Ramos (cell line): Measurements from ENCODE around the gene XRCC3.

Source experiments
- in situ Hi-C: fragments of 300-500 bp; cut with MboI; formaldehyde crosslinking; loops from one replicate; pipeline ENCODE4 v1.14.3; 2022; ENCODE audit warnings: low sequenced_read_pairs; ENCODE audit not compliant: unreplicated experiment

XRCC3 gene

DNA sequence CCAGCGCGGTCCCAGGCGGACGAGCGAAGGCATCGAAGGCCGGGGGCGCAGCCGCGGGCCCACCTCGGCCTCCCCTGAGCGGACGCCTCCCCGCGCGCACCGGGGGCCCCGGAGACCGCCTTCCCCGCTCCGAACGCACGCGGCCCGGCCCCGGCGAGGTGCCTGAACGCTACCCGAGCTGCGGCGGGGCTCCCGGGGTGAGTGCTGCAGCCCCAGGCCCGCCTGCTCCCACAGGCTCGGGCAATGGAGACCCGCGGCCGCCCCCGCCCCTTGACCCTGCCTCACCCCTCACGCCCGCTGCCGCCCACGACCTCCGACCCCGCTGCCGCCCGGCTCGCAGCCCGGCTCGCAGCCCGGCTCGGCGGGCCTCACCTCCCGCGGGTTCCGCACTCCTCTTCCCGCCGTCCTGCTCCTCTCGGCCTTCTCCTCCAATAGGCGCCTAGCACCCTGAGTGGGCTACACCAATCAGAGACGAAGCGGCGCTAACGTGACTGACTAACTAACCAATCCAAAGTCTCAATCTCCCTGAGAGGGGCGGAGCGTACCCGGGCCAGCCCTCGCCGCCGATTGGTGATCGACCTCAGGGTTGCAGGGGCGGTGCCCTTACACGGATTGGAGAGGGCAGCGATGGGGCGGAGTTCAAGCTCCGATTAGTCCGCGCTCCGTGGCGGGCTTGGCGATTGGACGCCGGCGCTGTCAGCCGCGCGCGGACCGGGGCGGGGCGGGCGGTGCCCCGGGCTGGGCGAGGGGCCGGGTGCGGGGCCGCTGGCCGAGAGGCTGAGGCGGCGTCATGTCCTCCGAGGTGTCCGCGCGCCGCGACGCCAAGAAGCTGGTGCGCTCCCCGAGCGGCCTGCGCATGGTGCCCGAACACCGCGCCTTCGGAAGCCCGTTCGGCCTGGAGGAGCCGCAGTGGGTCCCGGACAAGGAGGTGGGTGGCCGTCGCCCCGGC is at the start of gene XRCC3, which contains the start of gene ZFYVE21:
Gene XRCC3, minus strand, starts transcription at position 400 of the 949 bp plus-strand sequence. CDS start 4,364 bp downstream, outside the sequence.
Gene ZFYVE21, plus strand, starts transcription at position 759 of the 949 bp plus-strand sequence. Its CDS starts 32 bp downstream, at position 791.
- in situ Hi-C loops: no loop called here

GRCh38 chr14:103763730-103764488 is 48.7 kb upstream of the XRCC3 start:
- in situ Hi-C loops: no loop called here

DNA sequence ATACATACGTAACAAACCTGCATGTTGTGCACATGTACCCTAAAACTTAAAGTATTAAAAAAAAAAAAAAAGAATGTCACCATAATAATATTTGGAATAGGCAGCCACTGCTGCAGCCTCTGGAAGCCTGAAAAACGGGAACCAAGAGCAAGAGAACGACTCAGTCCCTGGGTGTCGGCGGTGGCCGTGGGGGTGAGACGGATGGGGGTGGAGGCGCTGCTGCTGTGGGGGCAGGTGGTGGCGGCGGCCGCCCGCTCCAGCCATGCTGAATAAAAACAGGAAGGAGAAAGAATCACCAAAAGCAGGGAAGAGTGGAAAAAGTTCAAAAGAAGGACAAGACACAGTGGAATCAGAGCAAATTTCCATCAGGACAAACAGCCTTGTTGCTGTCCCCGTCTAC is 47.3 kb upstream of the XRCC3 start:
- in situ Hi-C loops: no loop called here

DNA sequence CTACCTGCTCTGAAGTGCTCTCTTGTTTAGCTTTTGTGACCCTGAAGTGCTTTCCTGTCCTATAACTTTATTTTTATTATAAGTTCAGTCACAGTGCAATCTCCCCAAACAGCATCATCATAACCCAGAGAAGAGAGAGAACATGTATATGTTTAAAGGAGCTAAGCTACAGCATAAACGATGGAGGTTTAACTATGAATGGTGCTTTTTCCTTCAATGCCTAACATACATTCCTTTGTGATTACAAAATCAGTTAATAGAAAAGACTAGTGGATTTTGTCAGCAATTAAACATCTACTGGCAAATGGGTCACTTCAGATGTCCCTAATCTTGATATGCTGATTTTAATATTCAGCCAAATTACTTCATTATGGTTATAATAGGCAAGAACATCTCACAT is 46.8 kb upstream of the XRCC3 start:
- in situ Hi-C loops: no loop called here

- in situ Hi-C loops: no loop called here
Measured at GRCh38 chr14:103758059-103758776, 43.0 kb upstream of the XRCC3 start.

DNA sequence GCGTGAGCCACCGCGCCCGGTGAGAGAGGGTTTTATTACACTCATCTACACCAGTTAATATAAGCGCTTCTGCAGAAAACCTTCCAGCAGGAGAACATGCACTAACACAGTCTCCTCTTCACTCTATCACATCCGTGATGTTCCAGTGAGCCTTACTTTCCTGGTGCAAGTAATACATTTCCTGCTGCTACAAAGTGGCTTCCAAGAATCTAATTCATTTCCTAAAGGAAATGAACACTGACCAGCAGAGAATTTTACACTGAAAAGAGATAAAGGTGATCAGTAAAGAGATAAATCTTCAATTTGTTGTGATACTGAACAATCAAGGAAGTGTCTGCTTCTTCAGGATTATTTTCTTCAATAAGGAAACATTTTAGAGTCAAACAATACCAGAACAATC is 39.8 kb upstream of the XRCC3 start:
- in situ Hi-C loops: no loop called here

DNA sequence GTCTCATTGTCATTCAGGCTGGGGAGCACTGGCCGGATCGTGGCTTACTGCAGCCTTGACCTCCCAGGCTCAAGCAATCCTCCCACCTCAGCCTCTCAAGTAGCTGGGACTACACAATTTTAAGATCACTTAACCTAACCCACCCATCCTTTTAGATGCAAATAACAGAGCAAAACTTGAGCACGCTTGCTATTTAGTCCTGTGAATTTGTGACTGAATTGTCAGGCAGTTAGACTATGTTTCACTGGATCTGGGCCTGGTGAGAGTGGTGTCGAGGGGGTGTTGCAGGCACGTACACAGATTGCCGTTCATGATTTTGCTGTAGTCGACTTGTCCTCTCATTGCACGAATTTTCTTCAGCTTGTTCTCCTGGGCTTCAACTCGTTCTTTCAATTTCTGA is 38.5 kb upstream of the XRCC3 start:
- in situ Hi-C loops: no loop called here

DNA sequence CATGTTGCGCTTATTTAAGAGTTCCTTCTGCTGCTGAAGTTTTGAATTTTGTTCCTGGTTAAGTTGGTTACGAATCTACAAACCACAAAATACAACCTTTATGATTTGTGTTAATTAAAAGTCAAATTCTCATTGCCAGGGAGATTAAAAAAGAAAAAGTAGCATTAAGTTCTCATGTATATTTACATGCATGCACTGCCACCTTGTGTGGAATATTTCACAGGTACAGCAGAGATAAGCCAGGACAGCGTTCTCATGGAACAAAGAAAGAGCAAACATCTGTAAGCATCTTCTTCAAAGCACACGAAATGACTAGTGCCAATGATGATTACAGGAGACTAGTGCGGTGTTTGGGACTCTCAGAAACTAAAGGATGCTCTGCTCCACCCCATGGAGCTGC is 34.6 kb upstream of the XRCC3 start:
- in situ Hi-C loops: no loop called here

DNA sequence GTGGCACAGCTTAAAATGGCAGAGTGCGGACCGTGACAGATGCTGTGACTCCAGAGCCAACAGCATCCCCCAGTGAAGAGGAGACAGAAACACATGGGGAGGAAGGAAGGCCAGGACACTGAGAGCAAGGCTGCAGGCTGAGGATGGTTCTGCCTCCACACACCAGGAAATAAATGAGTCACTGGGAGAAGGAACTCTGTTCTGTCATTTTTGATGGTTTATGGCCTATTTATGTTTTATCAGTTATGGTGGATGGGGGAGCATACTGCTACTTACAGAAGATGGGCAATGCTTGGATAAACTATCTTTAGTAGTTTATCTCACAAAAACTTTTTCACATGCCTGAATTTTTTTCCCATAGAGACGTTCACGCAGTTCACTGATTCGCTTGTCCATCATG is 34.2 kb upstream of the XRCC3 start:
- in situ Hi-C loops: no loop called here

DNA sequence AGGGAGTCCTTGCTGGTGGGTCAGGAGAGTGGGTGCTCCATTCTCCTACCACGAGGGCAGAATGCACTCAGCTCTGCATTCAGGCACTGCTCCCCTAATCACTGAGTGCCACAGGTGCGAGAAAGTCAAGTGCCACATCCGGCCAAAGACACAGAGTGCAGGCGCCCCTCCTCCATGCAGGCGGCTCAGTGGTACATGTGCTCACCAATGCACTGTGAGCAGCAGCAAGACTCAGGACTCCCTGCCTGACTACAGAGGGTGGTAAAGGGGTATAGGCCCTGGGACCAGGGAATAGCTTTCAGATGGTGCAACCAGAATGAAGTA is 33.2 kb upstream of the XRCC3 start:
- in situ Hi-C loops: no loop called here

DNA sequence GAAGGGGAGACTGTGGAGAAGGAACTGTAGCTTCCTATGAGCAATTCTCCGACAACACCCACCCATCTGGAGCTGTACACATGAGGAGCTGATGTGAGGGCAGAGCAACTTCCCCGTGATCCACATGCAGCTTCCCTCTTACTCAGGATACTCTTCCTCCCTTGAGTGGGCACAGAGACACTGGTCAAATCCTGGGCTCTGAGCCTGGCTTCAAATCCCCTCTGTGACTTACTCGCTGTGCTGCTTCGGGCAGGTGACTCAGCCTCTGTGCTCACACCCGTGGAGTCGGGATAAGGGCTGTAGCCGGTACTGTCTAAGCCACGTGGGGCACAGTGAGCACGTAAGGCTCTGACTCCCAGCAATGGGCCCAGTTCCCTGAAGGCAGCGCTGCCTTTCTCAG is 31.4 kb upstream of the XRCC3 start:
- in situ Hi-C loops: no loop called here

DNA sequence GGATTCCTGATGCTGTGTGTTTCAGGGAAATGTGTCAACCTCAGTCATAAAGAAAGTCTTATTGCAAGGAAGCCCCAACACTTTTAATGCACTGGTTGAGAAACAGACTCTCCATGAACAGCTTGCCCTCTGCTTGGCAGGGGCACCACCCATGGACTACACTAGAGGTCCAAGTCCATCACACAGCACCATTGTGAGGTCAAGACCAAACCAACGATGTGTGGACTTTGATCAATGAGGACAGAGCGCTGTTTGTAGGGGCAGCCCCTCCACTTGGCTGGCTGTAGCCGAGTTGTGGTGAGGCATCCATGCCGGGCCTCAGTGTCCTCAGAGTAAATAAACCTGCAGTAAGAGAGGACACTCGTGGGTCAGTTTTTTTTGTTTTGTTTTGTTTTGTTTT is 30.2 kb upstream of the XRCC3 start:
- in situ Hi-C loops: no loop called here

GRCh38 chr14:103744621-103745395 is 29.6 kb upstream of the XRCC3 start:
- in situ Hi-C loops: no loop called here

GRCh38 chr14:103743691-103744090 is 28.4 kb upstream of the XRCC3 start:
- in situ Hi-C loops: no loop called here

DNA sequence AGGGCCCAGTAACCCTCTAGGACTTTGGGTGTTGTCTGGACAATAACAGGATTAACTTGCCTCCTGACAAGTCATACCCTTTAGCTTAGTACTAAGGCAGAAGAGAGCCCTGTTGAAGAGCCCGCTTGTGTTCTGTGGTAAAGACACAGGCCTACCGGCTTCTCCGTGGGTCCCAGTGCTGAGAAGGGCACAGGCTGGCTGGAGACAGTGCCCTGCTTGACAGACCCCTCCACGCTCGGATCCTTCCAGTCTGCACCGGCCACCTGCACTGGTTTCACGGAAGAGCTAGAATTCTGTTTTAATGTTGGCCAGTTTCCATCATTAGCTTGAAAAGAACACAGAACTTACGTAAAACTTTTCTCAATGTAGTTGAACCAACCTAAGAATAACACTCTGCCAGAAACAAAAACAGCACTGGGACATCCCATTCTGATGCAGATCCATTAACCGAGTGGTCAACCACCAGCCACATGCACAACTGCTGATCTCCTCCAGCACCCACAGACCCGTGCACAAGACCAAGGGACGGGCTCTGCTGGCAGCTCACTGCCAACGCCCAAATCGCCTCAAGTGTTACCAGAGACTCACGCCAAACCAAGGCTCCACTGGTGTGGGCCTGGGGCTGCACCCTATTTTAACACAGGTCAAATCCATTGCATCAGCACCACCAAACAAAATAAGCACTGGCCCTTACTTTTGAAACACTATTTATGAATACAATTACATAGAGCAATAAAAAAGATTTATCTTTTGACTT is 27.4 kb upstream of the XRCC3 start:
- in situ Hi-C loops: no loop called here

DNA sequence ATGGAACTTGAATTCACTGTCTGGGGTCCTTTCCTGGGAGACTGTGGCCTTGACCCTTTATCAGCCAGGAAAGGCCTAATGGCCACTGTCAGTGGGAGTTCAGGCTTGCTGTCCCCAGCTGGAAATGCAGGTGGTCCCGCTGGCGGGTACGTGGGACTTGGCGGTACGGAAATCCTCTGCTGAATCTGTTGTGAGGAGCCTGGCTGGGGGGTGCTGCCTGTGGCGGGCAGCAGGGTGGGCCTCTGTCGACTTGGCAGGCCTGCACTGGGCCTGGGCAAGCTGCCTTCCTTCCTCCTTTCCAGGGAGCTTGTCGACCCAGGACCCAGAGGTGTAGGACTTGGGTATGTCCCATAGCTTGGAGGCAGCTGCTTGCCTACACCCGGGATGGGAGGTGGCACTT is 26.6 kb upstream of the XRCC3 start:
- in situ Hi-C loops: no loop called here

DNA sequence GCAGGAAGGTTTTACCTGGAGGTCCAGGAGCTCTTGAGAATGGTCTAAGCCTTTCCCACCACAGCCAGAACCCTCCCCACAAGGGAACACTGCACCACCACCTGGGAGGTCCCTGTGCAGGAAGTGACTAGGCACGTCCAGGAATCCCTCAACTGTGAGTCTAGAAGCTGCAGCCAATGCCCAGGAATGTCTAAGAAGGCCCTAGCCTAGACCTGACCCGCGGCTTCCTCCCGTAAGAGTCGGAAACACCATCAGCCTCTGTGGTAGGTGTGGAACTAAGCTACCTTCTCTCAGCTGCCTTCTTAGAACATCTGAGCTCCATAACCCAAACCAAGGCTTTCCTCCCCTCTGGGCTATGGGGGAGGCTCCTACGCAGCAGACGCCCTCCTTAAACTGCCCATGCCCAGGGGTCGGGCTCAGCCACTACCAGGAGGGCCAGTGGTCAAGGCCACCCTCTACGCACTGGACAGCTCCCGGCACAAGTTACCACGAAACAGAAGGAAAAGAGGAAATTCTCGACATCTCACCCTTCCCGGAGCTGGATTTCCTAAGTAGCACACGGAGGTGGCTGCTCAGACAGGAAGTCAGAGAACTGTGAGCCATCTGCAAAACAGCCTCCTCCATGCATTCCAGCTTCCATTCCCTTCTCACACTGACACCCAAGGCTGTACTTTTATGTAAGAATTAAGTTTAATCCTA is 25.9 kb upstream of the XRCC3 start:
- in situ Hi-C loops: no loop called here

DNA sequence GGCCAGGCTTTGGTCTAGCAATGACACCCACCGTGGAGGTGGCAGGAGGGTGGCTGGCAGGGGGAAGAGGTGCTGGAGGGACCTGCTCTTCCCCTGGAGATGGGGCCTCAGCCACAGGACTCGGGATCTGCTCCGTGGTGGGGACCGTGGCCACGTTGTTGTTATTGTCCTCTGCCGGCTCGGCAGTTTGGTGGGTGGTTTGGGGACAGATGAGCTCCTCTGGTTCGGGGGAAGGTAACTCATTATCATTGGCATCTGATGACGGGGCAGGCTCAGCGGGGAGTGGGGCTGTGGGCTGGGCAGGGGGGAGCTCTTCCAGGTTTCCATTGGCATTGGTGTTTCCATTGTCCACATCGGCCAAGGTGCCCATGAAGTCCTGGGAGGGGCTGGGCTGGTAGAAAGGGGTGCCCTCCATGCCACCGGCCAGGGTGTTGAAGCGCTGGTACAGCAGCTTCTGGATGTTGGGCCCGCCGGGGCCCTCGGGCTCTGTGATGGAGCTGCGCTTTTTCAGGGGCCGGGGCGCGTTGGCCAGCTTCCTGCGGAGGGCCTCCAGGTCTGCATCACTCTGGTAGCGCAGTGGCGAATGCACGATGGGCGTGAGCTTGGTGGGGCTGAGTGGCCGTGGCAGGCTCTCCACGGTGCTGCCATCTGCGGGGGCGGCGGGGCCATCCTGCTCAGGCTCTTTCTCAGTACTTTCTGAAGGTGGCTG is 24.7 kb upstream of the XRCC3 start:
- in situ Hi-C loops: no loop called here
